G401 (cell line): ENCODE measurements around the gene ZNF768. TPM values are rescaled to one million over a fixed set of nuclear protein-coding genes. Genes with fewer than 3 reads are reported as not detected.
"Not testable (repeated sequence)": the region's sequence is repeated elsewhere in the genome, so short reads cannot be mapped to it uniquely, and the experiment has no call there.

Source experiments
- DNase-seq: peaks from one replicate; pipeline ENCODE4 v3.0.0-alpha.2; 2015; ENCODE audit warnings: low spot score
- in situ Hi-C: cut with HindIII; loops from 2 replicates; pipeline ENCODE4 v1.10.0; 2016; ENCODE audit warnings: low sequenced_read_pairs, mixed read lengths
- total RNA-seq: library from RNA; depleted of rRNA; stranded (reverse); fragments of >200 nt; shearing (Covaris generic); gene quantifications from 2 replicates; pipeline ENCODE4 v1.2.3, GENCODE V29; 2014; rRNA removed

ZNF768 gene
- total RNA-seq, 1 experiment from 2014 or later = 96.8 TPM

DNA sequence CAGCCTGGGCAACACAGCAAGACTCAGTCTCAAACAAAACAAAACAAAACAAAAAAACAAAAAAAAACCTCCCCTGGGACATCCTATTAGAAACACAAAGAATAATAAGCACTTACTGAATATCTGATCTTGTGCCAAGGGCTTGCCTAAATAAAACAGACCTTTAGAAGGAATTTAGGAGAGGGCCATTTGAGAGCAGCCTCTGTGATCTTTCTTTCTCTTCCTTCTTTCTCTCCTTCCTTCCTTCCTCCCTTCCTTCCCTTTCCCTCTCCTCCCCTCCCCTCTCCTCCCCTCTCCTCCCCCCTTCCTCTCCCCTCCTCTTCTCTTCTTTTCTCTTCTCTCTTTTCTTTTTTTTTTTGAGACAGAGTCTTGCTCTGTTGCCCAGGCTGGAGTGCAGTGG lies 41.5 kb downstream of the ZNF768 start:
- in situ Hi-C loops = no loop called here
- no peak for DNase-seq

DNA sequence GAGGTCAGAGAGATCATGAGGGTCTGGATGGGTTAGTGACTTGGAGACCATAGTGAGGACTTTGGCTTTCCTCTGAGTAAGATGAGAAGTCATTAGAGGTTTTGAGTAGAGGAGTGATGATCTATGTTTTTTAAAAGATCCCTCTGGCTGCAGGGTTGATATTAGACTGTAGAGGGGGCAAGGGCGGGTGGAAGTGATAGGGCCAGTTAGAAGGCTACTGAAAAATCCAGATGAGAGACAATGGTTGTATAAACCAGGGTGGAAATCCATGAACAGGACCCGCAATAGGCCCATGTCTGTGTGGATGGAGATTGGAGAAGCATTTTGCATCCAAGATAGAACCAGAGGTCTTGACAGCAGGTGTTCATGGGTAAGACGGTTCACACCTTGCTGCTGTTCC lies 44.0 kb downstream of the ZNF768 start:
- in situ Hi-C loops = no loop called here
- no peak for DNase-seq

DNA sequence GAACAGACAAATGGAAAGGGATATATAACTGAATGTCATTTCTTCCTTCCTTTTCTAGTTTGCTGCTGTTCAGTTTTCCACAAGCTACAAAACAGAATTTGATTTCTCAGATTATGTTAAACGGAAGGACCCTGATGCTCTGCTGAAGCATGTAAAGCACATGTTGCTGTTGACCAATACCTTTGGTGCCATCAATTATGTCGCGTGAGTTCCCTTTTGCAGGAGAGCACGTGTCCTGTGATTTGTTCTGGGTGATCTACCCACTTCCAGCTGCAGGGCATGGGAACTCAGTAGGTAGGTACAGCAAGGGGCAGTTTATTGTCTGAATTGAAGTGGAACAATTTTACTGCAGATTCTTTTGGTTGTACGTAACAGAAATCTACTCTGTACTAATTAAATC lies 45.0 kb downstream of the ZNF768 start:
- in situ Hi-C loops = no loop called here

DNA sequence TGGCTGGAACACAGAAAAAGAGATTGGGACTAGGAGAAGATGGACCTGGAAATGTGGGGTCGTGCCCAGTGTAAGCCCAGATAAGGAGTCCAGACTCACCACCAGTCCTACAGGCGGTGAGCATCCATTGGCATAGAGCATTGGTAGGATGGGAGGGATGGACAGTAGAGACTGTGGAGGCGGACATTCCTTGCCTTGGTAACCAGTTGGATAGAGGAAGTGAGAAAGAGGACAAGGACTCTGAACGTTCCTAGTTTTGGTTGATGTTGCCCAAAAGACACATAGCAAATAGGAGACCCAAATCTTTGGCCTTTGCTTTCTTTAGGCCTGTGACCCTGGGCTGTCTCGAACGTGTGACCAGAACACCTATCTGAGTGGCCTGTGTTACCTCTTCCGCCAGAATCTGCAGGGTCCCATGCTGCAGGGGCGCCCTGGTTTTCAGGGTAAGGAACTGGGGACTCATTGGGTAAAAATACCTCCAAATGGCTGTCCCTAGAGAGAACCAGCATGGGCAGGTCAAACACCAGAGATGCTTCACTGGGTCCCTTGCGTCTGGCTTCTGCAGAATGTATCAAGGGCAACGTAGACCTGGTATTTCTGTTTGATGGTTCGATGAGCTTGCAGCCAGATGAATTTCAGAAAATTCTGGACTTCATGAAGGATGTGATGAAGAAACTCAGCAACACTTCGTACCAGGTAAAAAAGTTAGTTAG lies 47.4 kb downstream of the ZNF768 start:
- in situ Hi-C loops = no loop called here
- no peak for DNase-seq

More for the DNA sequence above, 45.0 kb downstream of the ZNF768 start:
- DNase-seq = no peak

DNA sequence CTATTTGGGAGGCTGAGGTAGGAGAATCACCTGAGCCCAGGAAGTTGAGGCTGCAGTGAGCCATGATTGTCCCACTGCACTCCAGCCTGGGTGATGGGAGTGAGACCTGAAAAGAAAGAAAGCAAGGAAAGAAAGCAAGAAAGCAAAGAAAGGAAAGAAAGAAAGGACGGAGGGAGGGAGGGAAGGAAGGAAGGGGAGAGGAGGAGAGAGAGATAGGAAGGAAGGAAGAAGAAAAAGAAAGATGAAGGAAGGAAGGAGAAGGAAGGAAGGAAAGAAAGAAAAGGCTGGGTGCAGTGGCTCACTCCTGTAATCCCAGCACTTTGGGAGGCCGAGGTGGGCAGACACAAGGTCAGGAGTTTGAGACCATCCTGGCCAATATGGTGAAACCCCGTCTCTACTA lies 48.6 kb downstream of the ZNF768 start:
- in situ Hi-C loops = not testable (repeated sequence)

DNA sequence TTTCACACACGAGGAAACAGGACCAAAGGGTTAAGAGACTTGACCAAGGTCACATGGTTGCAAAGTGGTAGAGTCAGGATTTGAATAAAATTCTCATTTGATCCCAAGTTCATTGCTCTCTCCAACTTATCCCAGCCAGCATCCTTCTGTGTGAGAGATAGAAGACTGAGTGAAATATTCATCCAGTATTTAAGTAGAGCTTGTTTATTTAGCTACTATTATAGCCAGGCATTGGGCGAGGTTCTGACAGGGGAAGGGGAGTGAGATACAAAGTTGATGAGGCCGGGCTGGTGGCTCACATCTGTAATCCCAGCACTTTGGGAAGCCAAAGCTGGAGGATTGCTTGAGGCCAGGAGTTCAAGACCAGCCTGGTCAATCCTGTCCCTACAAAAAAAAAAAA lies 49.4 kb downstream of the ZNF768 start:
- no peak for DNase-seq
- in situ Hi-C loops = no loop called here

More for the DNA sequence above, 48.6 kb downstream of the ZNF768 start:
- not testable (repeated sequence) for DNase-seq

DNA sequence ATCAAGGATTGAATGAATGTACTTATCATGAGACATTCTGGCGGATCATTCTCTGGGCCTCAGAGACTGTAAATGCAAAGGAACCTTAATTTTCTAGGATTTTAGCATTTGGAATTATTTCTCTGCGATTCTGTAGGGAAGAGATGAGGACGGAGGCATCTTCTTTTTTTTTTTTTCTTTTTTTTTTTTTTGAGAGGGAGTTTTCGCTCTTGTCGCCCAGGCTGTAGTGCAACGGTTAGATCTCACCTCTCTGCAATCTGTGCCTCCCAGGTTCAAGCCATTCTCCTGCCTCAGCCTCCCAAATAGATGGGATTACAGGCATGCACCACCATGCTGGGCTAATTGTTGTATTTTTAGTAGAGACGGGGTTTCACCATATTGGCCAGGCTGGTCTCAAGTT lies 51.7 kb downstream of the ZNF768 start:
- no peak for DNase-seq
- in situ Hi-C loops = no loop called here

DNA sequence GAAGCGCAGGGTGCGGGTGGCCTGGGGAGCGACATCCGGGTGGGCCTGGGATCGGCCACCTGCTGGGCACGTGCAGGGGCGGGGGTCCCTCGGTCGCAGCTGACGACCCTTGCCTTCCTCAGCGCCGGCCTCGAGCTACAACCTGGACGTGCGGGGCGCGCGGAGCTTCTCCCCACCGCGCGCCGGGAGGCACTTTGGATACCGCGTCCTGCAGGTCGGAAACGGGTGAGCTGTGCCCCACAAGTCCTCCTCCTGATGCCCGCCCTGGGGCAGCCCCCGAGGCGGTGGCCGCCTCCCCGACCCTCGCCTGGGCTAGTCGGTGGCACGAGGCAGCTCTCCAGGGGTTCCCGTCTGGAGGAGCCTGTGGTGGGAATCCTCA lies 52.3 kb downstream of the ZNF768 start:
- in situ Hi-C loops = no loop called here
- DNase-seq = no peak

Other genes starting within 250 kb of the ZNF768 start
- gene CD2BP2, start 171.3 kb downstream of the ZNF768 start, total RNA-seq = 82.4 and 84.3 TPM in 2 replicates
- gene TBC1D10B, start 156.1 kb downstream of the ZNF768 start, total RNA-seq = 43.3 and 59.8 TPM in 2 replicates
- gene MYL11, start 151.8 kb downstream of the ZNF768 start, total RNA-seq = 0.58 TPM in 1 of 2 replicates, not detected in the other
- gene SEPTIN1, start 144.0 kb downstream of the ZNF768 start, total RNA-seq = 0.10 and 0.86 TPM in 2 replicates
- gene ZNF48, start 131.1 kb downstream of the ZNF768 start, total RNA-seq = 30.4 and 41.8 TPM in 2 replicates
- 31.6 and 41.2 TPM in 2 replicates for gene ZNF771, start 119.0 kb downstream of the ZNF768 start, total RNA-seq
- gene DCTPP1, start 96.5 kb downstream of the ZNF768 start, total RNA-seq = 92.0 and 127 TPM in 2 replicates
- 64.0 and 83.6 TPM in 2 replicates for gene SEPHS2, start 80.7 kb downstream of the ZNF768 start, total RNA-seq
- gene ITGAL, start 53.8 kb downstream of the ZNF768 start, total RNA-seq = not detected in 2 replicates
- gene ZNF747, start 8.3 kb upstream of the ZNF768 start, total RNA-seq = 0.12 TPM in 1 of 2 replicates, not detected in the other
- gene ZNF764, start 31.8 kb upstream of the ZNF768 start, total RNA-seq = 5.3 and 9.5 TPM in 2 replicates
- gene ZNF688, start 45.1 kb upstream of the ZNF768 start, total RNA-seq = 6.9 and 10.2 TPM in 2 replicates
- not detected in 2 replicates for gene ZNF785, start 59.1 kb upstream of the ZNF768 start, total RNA-seq
- gene ZNF689, start 83.8 kb upstream of the ZNF768 start, total RNA-seq = 10.8 and 10.9 TPM in 2 replicates
- gene PRR14, start 124.4 kb upstream of the ZNF768 start, total RNA-seq = 2.4 and 5.4 TPM in 2 replicates
- 20.3 and 24.1 TPM in 2 replicates for gene FBRS, start 131.9 kb upstream of the ZNF768 start, total RNA-seq
- gene SRCAP, start 172.6 kb upstream of the ZNF768 start, total RNA-seq = 3.6 and 4.1 TPM in 2 replicates
- gene PHKG2, start 221.9 kb upstream of the ZNF768 start, total RNA-seq = 35.9 TPM in 2 replicates
- gene CFAP119, start 235.5 kb upstream of the ZNF768 start, total RNA-seq = 2.4 and 6.5 TPM in 2 replicates
- 136 and 189 TPM in 2 replicates for gene RNF40, start 235.8 kb upstream of the ZNF768 start, total RNA-seq